ENCODE measurements around the gene PSEN1. TPM values are rescaled to one million over a fixed set of nuclear protein-coding genes. Genes with fewer than 3 reads are reported as not detected.

The PSEN1 gene
- total RNA-seq, 1 experiment from 2014 or later: 55.1 TPM

- Mint-ChIP-seq H3K4me1 (ENCODE audit: insufficient read depth, unreplicated experiment) (peaks cover 6% of the 10 kb centered on the region), H3K27me3 (ENCODE audit: insufficient read depth, unreplicated experiment) (no peaks in the 10 kb centered on the region), H3K9me3 (ENCODE audit: unreplicated experiment) (no peaks in the 10 kb centered on the region), H3K27ac (ENCODE audit: low read depth, unreplicated experiment) (no peak overlapping the region), H3K36me3 (ENCODE audit: insufficient read depth, unreplicated experiment) (no peaks in the 10 kb centered on the region), H3K4me3 (ENCODE audit: unreplicated experiment) (no peak overlapping the region)
- no peak for DNase-seq (ENCODE audit: unreplicated experiment)
- intact Hi-C loops (cut with micrococcal nuclease): no loop called here
- TF ChIP-seq, protein P1, sequence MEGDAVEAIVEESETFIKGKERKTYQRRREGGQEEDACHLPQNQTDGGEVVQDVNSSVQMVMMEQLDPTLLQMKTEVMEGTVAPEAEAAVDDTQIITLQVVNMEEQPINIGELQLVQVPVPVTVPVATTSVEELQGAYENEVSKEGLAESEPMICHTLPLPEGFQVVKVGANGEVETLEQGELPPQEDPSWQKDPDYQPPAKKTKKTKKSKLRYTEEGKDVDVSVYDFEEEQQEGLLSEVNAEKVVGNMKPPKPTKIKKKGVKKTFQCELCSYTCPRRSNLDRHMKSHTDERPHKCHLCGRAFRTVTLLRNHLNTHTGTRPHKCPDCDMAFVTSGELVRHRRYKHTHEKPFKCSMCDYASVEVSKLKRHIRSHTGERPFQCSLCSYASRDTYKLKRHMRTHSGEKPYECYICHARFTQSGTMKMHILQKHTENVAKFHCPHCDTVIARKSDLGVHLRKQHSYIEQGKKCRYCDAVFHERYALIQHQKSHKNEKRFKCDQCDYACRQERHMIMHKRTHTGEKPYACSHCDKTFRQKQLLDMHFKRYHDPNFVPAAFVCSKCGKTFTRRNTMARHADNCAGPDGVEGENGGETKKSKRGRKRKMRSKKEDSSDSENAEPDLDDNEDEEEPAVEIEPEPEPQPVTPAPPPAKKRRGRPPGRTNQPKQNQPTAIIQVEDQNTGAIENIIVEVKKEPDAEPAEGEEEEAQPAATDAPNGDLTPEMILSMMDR (IDR thresholded peaks at IDR 0.05; ENCODE audit: unreplicated experiment): no peak
- BruUV-seq (replicated peaks): no TSS peak
- ChIA-PET CTCF (no interaction called here), POLR2A (no interaction called here)
These were observed 117.4 kb downstream of the PSEN1 start for GRCh38 chr14:73253721-73254120.

DNA sequence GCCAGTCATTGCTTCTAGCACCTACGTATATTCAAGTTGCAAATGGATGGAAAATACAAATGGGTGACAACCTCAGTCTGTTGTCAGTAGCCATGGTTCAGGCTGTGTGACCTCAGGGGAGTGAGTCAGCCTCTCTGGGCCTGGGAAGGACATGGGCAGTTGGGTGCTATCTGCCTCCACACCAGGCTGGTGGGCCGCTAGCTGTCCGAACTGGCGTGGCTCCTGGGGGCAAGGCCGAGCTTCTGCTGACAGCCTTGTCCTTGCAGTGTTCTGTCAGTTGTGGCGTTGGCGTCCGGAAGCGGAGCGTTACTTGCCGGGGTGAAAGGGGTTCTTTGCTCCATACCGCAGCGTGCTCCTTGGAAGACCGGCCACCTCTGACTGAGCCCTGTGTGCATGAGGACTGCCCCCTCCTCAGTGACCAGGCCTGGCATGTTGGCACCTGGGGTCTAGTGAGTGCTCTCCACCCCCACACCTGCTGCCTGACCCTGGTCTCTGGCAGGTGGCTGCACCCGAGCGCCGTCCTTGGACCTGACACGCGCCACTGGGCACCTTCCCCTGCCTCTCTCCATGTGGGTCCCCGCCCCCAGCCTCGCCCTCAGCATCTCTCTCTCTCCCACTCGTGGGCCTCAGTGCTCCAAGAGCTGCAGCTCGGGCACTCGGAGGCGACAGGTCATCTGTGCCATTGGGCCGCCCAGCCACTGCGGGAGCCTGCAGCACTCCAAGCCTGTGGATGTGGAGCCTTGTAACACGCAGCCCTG, 118.1 kb downstream of the PSEN1 start:
- ChIA-PET CTCF (no interaction called here), POLR2A (no interaction called here)
- Mint-ChIP-seq H3K36me3 (ENCODE audit: insufficient read depth, unreplicated experiment) (no peaks in the 10 kb centered on the region), H3K9me3 (ENCODE audit: unreplicated experiment) (no peaks in the 10 kb centered on the region), H3K4me3 (ENCODE audit: unreplicated experiment) (no peak overlapping the region), H3K27me3 (ENCODE audit: insufficient read depth, unreplicated experiment) (no peaks in the 10 kb centered on the region), H3K27ac (ENCODE audit: low read depth, unreplicated experiment) (no peak overlapping the region), H3K4me1 (ENCODE audit: insufficient read depth, unreplicated experiment) (no peaks in the 10 kb centered on the region)
- no peak for DNase-seq (ENCODE audit: unreplicated experiment)
- TF ChIP-seq, protein P1 (IDR thresholded peaks at IDR 0.05; ENCODE audit: unreplicated experiment): no peak
- BruUV-seq (replicated peaks): no TSS peak
- intact Hi-C loops (cut with micrococcal nuclease): no loop called here

DNA sequence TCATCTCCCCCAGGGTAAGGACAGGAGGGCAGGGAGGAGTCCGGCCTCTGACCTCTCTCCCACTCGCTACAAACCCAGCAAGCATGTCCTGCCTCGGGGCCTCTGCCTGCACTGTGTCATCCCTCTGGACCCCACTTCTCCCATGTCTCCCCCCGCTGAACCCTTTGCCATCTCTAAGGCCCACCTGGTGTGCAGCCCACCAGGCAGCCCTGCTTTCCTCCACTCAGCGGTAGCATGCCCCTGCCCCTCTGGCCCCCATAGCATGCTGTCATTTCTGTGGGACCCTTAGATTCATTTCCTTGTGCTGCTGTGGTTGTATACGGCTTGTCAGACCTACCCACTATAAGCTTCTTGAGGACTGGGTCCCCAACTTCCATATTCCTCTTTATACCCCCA, 118.7 kb downstream of the PSEN1 start:
- DNase-seq (ENCODE audit: unreplicated experiment): no peak
- Mint-ChIP-seq H3K36me3 (ENCODE audit: insufficient read depth, unreplicated experiment) (no peaks in the 10 kb centered on the region), H3K4me1 (ENCODE audit: insufficient read depth, unreplicated experiment) (no peaks in the 10 kb centered on the region), H3K9me3 (ENCODE audit: unreplicated experiment) (no peaks in the 10 kb centered on the region), H3K27ac (ENCODE audit: low read depth, unreplicated experiment) (no peak overlapping the region), H3K27me3 (ENCODE audit: insufficient read depth, unreplicated experiment) (no peaks in the 10 kb centered on the region), H3K4me3 (ENCODE audit: unreplicated experiment) (no peak overlapping the region)
- POLR2A ChIA-PET: no interaction called here
- no TSS peak for BruUV-seq (replicated peaks)
- intact Hi-C loops (cut with micrococcal nuclease): no loop called here
- CTCF ChIA-PET: no interaction called here
- TF ChIP-seq, protein P1 (IDR thresholded peaks at IDR 0.05; ENCODE audit: unreplicated experiment): no peak

DNA sequence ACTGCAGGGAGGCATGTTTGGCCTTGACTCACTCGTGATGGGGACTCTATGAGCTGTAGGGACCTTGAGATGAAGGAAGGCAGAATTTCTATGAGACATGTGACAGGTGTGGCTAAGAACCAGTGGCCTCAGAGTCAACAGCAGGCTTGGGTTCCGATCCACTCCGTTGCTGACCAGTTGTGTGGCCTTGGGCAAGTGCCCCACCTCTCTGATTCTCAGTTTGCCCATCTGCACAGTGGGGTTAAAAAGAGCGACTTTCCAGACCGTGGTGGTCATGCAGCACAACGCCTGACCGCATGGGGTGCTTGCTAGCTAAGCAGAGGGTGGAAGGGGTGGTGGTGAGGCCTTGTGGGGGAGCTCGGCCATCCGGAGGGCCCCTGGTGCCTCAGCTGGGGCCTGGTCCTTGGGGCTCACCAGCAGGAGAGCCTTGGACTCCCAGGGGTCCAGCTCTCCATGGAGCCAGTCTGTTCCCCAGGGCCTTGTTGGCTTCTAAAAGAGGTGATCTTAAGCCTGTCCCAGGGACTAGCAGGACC, 119.5 kb downstream of the PSEN1 start:
- Mint-ChIP-seq H3K9me3 (ENCODE audit: unreplicated experiment) (no peaks in the 10 kb centered on the region), H3K27me3 (ENCODE audit: insufficient read depth, unreplicated experiment) (no peaks in the 10 kb centered on the region), H3K27ac (ENCODE audit: low read depth, unreplicated experiment) (no peak overlapping the region), H3K4me1 (ENCODE audit: insufficient read depth, unreplicated experiment) (no peaks in the 10 kb centered on the region), H3K4me3 (ENCODE audit: unreplicated experiment) (no peak overlapping the region), H3K36me3 (ENCODE audit: insufficient read depth, unreplicated experiment) (no peaks in the 10 kb centered on the region)
- CTCF ChIA-PET: no interaction called here
- intact Hi-C loops (cut with micrococcal nuclease): no loop called here
- no peak for DNase-seq (ENCODE audit: unreplicated experiment)
- no TSS peak for BruUV-seq (replicated peaks)
- TF ChIP-seq, protein P1 (IDR thresholded peaks at IDR 0.05; ENCODE audit: unreplicated experiment): no peak
- POLR2A ChIA-PET: interaction anchor here (0.6 to 1.6 kb wide), 4 partner anchors 10 to 808 kb away, joined by 3 to 5 read pairs (median 4); no protein-coding TSS in a partner anchor
